ENCODE measurements around the gene TH.

GRCh38 chr11:2174361-2174760 is 2.7 kb upstream of the TH start:
- TF ChIP-seq CTCF (IDR thresholded peaks at IDR 0.05; ENCODE audit: low read length) (no peak), EZH2phosphoT487 (IDR thresholded peaks at IDR 0.05; ENCODE audit: low read length) (no peak)

Measured in MM.1S (cell line).